Muscle of back (tissue), 13 donors: ENCODE measurements around the gene SUN2. TPM values are rescaled to one million over a fixed set of nuclear protein-coding genes. Genes with fewer than 3 reads are reported as not detected.
"Not testable (repeated sequence)": the region's sequence is repeated elsewhere in the genome, so short reads cannot be mapped to it uniquely, and the experiment has no call there.

Source experiments
- DNase-seq, 3 donors: peaks; one replicate each; pipeline versions ENCODE4 v3.0.0 to v3.0.0-alpha.2; 2013
- long read RNA-seq, 9 donors: transcript quantifications; one replicate each; lab custom pipeline, GENCODE V29; 2026
- polyA plus RNA-seq, 10 donors: library from polyadenylated mRNA; unstranded; fragments of 120-200 nt; gene quantifications; one replicate each; pipeline ENCODE4 v1.2.1, GENCODE V29; 2013; ENCODE audit not compliant: insufficient read length in 10 of 10

The SUN2 gene, protein sequence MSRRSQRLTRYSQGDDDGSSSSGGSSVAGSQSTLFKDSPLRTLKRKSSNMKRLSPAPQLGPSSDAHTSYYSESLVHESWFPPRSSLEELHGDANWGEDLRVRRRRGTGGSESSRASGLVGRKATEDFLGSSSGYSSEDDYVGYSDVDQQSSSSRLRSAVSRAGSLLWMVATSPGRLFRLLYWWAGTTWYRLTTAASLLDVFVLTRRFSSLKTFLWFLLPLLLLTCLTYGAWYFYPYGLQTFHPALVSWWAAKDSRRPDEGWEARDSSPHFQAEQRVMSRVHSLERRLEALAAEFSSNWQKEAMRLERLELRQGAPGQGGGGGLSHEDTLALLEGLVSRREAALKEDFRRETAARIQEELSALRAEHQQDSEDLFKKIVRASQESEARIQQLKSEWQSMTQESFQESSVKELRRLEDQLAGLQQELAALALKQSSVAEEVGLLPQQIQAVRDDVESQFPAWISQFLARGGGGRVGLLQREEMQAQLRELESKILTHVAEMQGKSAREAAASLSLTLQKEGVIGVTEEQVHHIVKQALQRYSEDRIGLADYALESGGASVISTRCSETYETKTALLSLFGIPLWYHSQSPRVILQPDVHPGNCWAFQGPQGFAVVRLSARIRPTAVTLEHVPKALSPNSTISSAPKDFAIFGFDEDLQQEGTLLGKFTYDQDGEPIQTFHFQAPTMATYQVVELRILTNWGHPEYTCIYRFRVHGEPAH
- 10 to 100 TPM; 36.5 to 60.6 (median 49.0) TPM for polyA plus RNA-seq
- long read RNA-seq, donor 1, partial matches to known transcripts, result 0 of 6 reads
- long read RNA-seq, donor 1, other reads (novel, unspliced or antisense), result 5 of 6 reads
- long read RNA-seq, donor 2, result 0 reads
- long read RNA-seq, donor 3, result 0 reads
- long read RNA-seq, donor 4, result 0 reads
- long read RNA-seq, donor 5, result 0 reads
- long read RNA-seq, donor 6, partial matches to known transcripts, result 0 of 5 reads
- long read RNA-seq, donor 6, other reads (novel, unspliced or antisense), result 5 of 5 reads
- long read RNA-seq, donor 7, result 0 reads
- long read RNA-seq, donor 8, partial matches to known transcripts, result 0 of 1 reads
- long read RNA-seq, donor 8, other reads (novel, unspliced or antisense), result 0 of 1 reads
- long read RNA-seq, donor 9, result 0 reads

DNA sequence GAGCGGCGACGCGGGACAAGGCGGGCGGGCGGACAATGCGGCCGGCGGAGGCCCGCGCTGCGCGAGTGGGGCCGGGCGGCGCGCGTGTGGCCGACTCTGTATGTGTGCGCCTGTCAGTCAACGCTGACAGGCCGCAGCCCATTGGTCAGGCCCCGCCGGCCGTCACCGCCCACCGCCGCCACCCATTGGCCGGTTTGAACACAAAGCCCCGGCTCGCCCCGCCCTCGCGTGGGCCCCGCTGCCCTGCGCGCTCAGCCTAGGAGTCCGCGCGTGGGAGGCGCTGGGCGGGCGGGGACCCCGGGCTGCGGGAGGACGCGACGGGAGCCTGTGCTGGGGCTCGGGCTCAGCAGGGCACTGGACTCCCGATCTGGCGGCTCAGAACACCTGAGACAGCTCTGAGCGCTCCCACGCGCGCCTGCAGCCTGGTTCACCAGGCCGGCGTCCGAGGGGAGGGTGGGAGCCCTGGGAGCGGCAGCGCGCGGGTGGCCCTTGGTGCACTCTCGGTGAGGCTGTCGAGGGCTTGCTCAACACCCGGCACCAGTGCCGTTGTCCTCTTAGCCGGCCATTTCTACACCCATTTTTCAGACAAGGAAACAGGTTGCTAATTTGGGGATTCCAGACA, at the start of gene SUN2:
TSS of gene SUN2 (minus strand) at position 88 of the 622 bp plus-strand sequence. CDS start 3,370 bp downstream, outside the sequence.
- peak; percentile 86 to 96 (median 91) for DNase-seq

DNA sequence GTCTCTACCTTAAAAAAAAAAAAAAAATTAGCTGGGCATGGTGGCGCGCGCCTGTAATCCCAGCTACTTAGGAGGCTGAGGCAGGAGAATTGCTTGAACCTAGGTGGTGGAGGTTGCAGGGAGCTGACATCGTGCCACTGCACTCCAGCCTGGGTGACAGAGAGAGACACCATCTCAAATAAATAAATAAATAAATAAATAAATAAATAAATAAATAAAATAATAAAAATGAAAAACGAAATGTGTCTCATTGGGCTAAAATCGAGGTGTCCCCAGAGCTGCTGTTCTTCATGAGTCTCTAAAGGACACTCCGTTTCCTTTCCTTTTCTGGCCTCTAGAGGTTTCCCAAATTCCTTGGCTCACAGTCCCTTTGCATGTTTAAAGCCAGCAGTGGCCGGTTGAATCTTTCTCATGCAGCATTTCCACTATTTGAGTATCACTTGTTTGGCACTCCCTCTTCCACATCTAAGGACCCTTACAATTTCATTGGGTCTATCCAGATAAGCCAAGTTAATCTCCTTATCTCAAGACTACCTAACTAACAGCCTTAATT, 49.3 kb upstream of the SUN2 start:
- DNase-seq, result not testable (repeated sequence)

DNA sequence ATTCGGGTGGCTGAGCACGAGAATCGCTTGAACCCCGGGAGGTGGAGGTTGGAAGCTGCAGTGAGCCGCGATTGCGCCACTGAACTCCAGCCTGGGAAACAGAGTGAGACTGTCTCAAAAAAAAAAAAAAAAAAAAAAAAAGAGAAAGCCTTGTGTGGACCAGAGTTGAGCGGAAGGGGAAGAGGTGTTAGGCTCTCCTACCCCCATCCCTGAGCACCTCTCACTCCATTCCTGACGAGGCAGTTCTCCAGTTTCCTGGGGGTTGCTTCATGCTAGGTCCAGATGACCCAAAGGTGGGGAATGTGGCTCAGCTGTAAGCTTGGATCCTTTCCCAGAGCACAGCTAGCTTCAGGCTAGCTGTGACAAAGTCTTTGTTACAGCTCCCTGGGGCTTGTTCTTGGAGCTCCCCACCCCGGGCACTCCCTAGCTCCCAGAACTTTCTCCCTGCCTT, 46.9 kb upstream of the SUN2 start:
- peak; percentile 44 to 86 (median 75) for DNase-seq

DNA sequence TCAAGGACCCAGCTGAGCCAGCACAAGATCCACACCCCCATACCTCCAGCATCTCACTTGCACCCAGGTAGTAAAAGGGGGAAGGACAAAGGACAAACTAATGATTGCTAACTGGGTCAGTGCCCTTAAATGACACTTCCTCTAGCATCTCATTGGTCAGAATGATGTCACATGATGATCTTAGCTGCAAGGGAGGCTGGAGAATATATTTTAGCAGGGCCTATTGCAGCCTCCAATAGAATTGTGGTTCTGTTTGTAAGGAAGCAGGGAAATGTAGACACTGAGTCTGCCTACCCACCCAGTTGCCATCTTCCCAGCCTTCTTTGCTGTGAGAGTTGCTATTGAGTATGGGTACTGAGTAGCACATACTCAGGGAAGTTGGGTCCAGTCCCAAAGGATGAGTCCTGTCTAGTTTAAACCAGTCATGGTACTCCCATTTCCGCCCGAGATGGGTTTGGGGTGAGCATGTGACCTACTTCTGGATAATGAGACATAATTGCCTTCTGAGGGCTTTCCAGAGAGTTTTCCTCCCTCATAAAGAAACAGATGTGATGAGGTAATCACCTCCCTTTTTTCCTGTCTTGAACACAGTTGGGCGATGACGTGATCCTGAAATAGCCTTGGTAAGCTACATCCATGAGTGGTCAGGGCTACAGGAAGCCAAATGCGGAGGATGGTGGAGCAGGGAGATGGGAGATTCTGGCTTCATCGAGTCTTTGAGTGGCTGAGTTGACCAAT, 43.6 kb upstream of the SUN2 start:
- DNase-seq, result no peak

DNA sequence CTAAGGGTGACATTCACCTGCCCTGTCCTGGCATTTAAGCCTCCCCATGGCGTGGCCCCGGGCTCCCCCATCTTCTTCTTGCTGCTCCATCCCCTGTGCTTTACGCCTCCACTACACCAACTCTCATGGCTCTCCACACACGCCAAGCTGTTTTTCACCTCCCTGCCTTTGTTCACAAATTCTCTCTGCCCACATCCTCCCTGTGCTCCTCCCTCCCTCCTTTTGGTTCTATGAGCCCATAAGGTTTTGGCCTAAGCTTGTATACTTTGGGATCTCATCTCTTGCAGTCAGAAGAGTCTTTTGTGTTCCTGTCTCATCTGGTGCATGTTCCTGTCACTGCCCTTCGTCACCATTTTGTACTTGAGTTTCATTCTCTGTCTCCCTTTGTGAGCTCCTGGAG, 42.7 kb upstream of the SUN2 start:
- no peak for DNase-seq

DNA sequence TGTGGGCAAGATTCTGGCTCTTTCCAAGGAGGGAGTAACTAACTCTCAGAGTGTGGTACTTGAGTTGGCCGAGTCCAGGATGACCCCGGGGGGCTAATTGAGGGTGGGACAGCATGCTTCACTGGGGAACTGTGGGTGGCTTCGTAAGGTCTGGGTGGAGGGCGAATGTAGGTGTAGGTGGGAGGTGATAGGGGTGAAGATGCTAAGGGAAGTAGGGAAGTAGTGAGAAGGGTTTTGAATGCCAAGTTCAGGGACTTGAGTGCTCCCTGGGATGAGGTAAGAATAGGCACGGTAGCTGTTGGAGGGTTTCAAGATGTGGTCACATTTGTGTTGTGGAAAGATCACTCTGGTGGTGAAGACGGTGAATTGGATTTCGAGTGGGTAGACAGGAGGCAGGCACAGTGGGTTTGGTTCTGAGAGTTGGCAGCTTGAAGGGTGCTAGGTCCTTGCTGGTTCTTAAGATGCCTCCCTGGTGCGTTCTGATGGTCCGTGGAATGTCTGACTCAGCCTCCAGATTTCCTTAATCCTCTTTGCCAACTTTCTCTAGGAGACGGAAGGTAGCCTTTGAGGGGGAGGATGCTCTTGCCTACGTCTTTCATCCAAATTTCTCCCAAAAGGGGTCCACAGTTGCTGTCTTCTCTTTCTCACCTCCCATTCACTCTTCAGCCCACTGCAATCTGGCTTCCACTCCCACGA, 40.6 kb upstream of the SUN2 start:
- no peak for DNase-seq

DNA sequence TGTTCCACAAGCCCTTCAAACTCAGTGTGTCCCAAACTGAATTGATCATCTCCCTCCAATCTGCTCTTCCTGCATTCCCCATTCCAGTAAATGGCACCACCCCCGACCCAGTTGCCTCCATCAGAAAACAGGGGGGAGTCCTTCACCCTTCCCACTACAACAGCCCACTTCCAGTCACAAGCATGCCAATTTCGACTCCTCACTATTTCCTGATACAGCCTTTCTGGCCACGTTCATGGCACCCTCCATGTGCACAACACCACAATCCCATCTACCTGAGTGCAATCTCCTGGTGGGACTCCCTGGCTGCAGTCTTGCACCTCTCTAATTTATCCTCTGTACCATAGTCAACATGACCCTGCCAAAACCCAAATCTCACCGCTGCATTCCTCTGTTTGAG, 39.8 kb upstream of the SUN2 start:
- no peak for DNase-seq

DNA sequence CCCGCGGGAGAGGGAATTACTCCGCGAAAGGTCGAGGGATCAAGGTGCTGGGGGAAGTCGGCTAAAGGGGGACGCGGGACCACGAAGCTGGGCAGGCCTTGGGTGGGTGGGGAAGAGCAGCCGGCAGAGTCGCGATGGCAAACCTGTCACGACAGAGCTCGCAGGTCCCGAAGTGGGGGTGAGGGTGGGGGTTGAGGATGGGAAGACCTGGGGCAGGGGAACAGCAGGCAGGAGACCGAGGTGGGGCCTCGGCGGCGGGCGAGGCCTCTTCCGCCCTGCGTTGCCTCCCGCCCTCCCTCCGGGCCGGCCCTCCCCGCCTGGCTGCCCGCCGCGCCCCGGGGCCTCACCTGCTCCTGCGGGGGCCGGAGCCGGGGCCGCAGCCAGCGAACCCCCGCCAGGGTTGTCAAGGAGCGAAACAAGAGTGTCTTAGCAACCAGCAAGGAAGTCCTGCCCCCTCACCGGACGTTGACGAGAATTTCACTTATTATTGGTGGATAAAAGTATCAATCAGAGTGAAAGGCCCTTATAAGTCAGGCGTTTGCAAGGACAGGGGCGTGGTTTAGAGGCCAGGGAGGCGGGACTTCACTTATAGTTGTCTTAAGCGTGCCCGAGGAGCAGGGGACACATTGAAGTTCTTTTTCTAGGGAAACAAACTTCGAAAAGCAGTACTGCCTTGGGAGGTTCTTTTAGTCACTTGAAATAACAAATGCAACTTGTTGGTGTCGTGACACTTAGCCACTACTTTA, 38.1 kb upstream of the SUN2 start, which contains the start of gene DNAL4:
TSS of gene DNAL4 (minus strand) at position 423 of the 746 bp plus-strand sequence. CDS start 11,412 bp downstream, outside the sequence.
- DNase-seq, result peak; percentile 97 to 99 (median 98)

DNA sequence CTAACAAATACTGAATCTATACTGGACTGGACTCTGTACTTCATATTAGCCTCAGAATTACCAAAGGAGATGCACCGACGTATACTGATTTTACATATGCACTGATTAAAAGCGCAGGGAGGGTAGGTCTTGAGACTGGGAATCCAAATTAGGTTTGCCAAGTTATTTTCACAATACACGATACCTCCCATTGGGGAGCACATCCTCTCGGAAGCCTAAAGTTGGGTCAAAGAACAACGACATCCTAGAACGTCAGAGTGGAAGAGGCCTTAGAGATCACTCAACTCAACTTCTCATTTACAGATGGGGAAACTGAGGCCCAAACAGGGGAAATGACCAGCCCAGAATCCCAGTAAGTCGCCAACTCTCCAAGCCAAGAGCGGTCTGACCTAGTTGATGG, 37.5 kb upstream of the SUN2 start:
- no peak for DNase-seq

DNA sequence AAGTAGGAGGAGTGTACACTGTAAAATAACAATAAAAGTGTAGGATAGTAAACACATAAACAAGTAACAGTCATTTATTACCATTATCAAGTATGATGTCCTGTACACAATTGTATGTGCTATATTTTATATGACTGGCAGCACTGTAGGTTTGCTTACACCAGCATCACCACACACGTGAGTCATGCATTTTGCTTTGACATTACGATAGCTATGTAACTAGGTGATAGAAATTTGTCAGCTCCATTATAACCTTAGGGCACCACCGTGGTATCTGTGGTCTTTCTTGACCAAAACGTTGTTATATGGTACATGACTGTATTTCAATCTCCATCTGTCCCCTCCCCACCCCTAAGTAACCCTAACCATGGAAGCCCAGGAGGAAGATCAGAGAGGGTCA, 37.0 kb upstream of the SUN2 start:
- no peak for DNase-seq

DNA sequence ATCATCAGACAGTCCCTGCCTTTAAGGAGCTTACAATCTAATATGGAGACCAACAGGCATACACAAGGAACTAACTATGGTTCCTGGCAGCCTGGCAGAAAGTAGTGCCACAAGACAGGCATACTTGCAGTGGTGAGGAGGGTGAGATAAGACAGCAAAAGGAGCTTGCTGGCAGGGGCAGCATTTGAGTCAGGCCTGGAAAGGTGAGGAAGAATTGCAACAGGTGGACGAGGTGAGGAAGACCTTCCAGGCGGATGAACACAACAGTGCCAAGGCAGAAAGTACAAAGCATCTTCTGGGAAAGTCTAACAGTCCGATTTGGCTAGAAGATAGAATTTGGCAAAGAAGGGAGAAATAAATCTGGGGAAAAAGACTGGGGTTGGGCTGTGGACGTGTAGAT, 33.8 kb upstream of the SUN2 start:
- DNase-seq, result no peak

DNA sequence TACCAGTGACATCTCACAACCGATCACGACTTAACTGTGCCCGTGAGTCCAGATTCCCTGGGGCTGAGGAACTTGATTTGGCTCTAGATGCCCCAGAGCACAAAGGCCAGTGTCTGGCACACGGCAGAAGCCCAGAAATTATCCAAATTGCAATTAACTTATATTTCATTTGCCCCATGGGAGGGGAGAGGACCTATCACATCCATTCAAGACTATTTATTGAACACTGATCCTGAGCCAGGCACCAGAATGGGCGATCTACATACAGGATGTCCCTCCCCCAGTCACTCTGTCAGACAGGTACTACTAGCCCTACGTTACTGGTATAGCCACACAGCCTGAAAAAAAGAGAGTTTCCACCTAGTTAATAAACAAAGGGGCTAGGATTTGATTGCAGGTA, 33.0 kb upstream of the SUN2 start:
- DNase-seq, result no peak

DNA sequence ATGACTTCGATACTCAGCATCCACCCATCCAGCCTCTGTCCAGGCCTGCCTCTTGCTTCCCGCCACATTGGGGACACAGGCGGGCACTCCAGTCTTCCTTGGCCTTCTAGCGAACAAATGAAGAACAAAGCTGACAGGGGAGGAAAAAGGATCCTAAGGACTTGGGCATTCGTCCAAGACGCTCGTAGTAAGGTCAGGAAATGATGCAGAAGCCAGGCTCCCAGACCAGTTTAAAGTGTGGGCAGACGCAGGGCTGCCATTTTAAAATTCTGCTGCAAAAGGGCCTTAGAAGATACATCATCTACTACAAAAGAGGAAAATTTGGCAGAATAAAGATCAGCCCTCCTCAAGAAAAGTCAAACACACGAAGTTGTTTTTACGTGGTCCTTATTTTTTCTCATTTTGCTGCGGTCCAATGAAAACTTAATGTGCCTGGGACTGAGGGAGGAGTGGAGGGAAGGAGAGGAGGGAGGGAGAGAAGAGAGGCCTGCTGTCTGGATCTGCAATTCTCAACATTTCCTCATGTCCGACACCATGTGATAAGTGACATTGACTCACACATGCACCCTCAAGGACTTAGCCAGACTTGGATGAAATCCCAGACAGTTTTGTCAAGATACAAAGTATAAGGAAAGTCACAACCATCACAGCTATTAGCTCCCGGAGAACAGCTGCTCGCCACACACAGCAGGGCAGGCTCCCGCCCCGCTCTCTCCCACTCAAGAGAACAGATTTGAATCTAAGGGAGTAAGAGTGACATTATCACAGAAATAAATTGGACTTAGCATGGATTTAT, 32.4 kb upstream of the SUN2 start:
- DNase-seq, result peak; percentile 70 to 86 (median 85)

DNA sequence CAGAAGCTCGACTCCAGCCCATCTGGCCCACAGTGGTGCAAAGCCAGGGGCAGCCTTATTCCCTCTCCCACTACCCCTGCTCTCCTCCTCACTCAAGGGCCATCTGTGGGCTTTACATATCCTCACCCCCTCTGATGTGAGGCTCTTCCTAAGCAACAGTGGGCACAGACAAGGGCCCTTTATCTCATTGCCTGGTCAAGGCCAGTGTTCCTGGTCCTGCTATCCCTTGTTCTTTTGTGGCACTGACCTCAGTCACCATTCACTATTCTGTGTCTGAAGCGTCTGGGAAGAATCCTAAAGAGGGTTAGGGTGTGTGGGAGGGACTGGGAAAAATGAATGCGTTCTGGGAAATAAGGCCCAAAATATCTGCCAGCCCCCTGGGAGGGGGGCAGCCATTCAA, 30.8 kb upstream of the SUN2 start:
- no peak for DNase-seq

DNA sequence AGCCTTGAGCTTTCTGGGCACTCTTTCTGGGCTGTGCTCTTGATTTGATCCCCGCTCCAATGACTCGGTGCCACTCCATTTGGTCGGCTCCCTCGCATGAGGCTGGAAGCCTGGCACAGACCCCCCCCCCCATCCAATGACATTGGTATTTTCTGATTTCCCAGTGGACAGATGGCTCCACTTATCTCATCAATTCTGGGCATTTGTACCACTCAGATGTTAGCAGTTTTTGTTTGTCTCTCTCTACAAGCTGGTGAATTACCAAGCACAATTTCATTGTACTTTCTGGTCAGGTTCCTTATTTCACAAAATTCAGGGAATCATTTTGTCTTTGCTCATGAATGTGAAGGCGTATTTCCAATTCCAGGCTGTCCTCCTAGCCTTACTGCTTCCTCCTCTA, 29.1 kb upstream of the SUN2 start:
- no peak for DNase-seq

DNA sequence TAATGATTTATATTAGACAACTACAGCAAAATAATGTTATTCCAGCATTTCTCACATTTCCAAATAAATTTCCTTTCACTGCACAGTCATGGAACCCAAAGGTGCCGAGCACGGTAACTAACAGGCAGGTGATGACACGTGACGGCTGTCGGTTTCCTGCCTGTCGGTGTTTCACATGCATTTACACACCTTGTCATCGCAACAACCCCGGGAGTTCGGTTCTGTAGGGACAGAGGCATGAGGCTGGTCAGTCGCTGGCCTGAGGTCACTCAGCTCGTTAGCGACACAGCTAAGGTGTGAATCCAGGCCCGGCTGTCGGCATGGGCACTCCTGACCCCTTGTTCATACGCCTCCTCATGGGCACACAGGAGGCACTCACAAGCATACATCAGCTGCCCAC, 28.2 kb upstream of the SUN2 start:
- DNase-seq, result no peak

DNA sequence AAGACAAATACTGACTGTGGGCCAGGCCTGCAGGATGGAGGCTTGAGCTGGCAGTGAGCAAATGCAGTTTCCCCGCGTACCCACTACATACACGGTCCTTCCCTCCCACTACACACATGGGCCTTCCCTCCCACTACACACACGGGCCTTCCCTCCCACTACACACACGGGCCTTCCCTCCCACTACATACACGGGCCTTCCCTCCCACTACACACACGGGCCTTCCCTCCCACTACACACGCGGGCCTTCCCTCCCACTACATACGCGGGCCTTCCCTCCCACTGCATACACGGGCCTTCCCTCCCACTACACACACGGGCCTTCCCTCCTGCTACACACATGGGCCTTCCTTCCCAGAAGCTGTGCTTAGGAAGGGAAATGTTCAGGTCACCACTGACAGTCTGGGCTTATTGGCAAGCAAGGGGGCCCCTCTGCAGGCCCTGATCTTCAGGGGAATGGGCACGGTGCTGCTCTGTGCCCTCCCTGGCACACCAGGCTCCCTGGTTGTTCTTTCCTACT, 27.4 kb upstream of the SUN2 start:
- DNase-seq, result no peak
